Natural killer cell (primary cell): Measurements from ENCODE around the gene GTF3A. TPM values are rescaled to one million over a fixed set of nuclear protein-coding genes. Genes with fewer than 3 reads are reported as not detected.

Source experiments
- ATAC-seq, 3 donors: fragments of 150-1000 bp in 2 of 3; fragments of 200-7000 bp in 1 of 3; cut with Tn5 transposase; 1 replicate in 1 of 3; 2 replicates in 2 of 3; pipeline ENCODE4 v1.10.0; 2021; ENCODE audit warnings: mild to moderate bottlenecking in 2 of 3, moderate library complexity in 2 of 3
- DNase-seq, 2 donors: peaks; one replicate each; pipeline versions ENCODE4 v3.0.0 to v3.0.0-alpha.2; 2013 to 2021; ENCODE audit warnings: mixed read lengths in 1 of 2
- H3K27ac ChIP-seq: one replicate; pipeline ENCODE4 v1.5.1; 2013; ENCODE audit warnings: mild to moderate bottlenecking, low read length
- H3K27me3 ChIP-seq: one replicate; pipeline ENCODE4 v1.6.1; 2013; ENCODE audit warnings: low read length; ENCODE audit not compliant: control insufficient read depth, insufficient read depth
- H3K36me3 ChIP-seq: one replicate; pipeline ENCODE4 v1.6.1; 2013; ENCODE audit warnings: low read length; ENCODE audit not compliant: control insufficient read depth, insufficient read depth
- H3K4me1 ChIP-seq: one replicate; pipeline ENCODE4 v1.6.1; 2013; ENCODE audit warnings: low read length; ENCODE audit not compliant: control insufficient read depth, insufficient read depth
- H3K4me3 ChIP-seq: one replicate; pipeline ENCODE4 v1.5.1; 2013; ENCODE audit warnings: low read length
- H3K9me3 ChIP-seq: one replicate; pipeline ENCODE4 v1.6.1; 2013; ENCODE audit warnings: low read length; ENCODE audit not compliant: control insufficient read depth, insufficient read depth
- H3K27ac Mint-ChIP-seq, 2 donors: one replicate each; pipeline ENCODE4 v1.8.0; 2022; ENCODE audit warnings: mild to moderate bottlenecking in 2 of 2, mixed read lengths in 2 of 2, moderate library complexity in 1 of 2
- H3K27me3 Mint-ChIP-seq, 2 donors: one replicate each; pipeline ENCODE4 v1.8.0; 2022; ENCODE audit warnings: low read depth in 2 of 2, mixed read lengths in 2 of 2
- H3K36me3 Mint-ChIP-seq: one replicate; pipeline ENCODE4 v1.8.0; 2022; ENCODE audit warnings: mixed read lengths
- H3K4me1 Mint-ChIP-seq, 2 donors: one replicate each; pipeline ENCODE4 v1.8.0; 2022; ENCODE audit warnings: mixed read lengths in 2 of 2
- H3K4me3 Mint-ChIP-seq: one replicate; pipeline ENCODE4 v1.8.0; 2022; ENCODE audit warnings: mild to moderate bottlenecking, moderate library complexity, mixed read lengths
- H3K9me3 Mint-ChIP-seq, 2 donors: one replicate each; pipeline ENCODE4 v1.8.0; 2022; ENCODE audit warnings: mixed read lengths in 2 of 2
- WGBS: methylation state at CpG from one replicate; pipeline ENCODE4 v1.1.7; 2013; ENCODE audit warnings: missing lambda C conversion rate; ENCODE audit not compliant: insufficient coverage; 5-methylcytosine and 5-hydroxymethylcytosine counted together
- intact Hi-C: fragments of 100-400 bp; cut with micrococcal nuclease; formaldehyde crosslinking; loops from one replicate; pipeline ENCODE4 v1.14.2; 2022
- total RNA-seq, 4 donors: library from RNA; stranded (reverse); fragments of 120-200 nt in 1 of 4; gene quantifications; one replicate each; pipeline versions ENCODE4 v1.2.3 to v1.2.4, GENCODE V29; 2013 to 2022
- TF ChIP-seq, protein P1 (sequence below): fragments of 200-600 bp; IDR thresholded peaks from one replicate; pipeline ENCODE4 v1.8.0; 2022; ENCODE audit warnings: antibody characterized with exemption

GTF3A gene
- total RNA-seq, 3 donors from 2014 or later (not counting 1 experiment from before 2014, with no cell fraction given), result 129 to 132 (median 130) TPM

DNA sequence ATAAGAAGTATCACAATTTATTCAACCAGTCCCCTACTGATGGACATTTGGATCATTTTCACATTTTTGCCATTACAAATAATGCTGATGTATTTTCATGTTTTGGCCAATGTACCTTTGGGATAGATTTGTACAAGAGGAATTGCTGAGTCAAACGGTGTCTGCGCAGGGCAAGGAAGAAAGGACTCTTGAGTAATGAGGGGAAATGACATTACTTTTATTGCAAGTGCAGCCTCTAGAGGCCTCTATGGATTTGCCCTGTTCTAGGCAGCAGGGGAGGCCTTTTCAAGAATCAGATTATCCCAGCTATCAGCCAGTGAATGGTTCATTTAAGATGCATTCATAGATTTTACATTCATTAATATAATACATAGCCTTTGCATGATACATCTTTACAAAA is 32.9 kb upstream of the GTF3A start:
- H3K4me1 ChIP-seq, result no peaks in the 10 kb centered on the region
- no peak for DNase-seq
- TF ChIP-seq, protein P1, sequence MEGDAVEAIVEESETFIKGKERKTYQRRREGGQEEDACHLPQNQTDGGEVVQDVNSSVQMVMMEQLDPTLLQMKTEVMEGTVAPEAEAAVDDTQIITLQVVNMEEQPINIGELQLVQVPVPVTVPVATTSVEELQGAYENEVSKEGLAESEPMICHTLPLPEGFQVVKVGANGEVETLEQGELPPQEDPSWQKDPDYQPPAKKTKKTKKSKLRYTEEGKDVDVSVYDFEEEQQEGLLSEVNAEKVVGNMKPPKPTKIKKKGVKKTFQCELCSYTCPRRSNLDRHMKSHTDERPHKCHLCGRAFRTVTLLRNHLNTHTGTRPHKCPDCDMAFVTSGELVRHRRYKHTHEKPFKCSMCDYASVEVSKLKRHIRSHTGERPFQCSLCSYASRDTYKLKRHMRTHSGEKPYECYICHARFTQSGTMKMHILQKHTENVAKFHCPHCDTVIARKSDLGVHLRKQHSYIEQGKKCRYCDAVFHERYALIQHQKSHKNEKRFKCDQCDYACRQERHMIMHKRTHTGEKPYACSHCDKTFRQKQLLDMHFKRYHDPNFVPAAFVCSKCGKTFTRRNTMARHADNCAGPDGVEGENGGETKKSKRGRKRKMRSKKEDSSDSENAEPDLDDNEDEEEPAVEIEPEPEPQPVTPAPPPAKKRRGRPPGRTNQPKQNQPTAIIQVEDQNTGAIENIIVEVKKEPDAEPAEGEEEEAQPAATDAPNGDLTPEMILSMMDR, result no peak
- Mint-ChIP-seq H3K9me3 (no peaks in the 10 kb centered on the region), H3K4me1 (no peaks in the 10 kb centered on the region), H3K4me3 (no peak overlapping the region), H3K36me3 (no peaks in the 10 kb centered on the region), H3K27me3 (peaks cover 8 to 12% of the 10 kb centered on the region in 2 donors), H3K27ac (no peak overlapping the region)
- no peak overlapping the region for H3K4me3 ChIP-seq
- H3K9me3 ChIP-seq, result no peaks in the 10 kb centered on the region
- no peaks in the 10 kb centered on the region for H3K36me3 ChIP-seq
- ATAC-seq, result no peak
- intact Hi-C loops, result no loop called here
- H3K27me3 ChIP-seq, result no peaks in the 10 kb centered on the region
- 35% methylated on average over 2 of the region's 2 CpGs for WGBS
- no peak overlapping the region for H3K27ac ChIP-seq

DNA sequence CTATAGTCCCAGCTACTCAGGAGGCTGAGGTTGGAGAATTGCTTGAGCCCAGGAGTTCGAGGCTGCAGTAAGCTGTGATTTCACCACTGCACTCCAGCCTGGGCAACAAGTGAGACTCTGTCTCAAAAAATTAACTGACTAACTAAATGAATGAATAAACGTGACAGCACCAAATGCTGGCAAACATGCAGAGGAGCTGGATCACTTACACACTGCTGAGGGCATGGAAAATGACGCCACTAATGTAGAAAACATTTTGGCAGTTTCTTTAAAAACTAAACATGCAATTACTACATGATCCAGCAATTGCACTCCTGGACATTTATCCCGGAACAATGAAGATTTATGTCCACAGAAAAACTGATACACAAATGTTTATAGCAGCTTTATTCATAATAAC is 31.3 kb upstream of the GTF3A start:
- intact Hi-C loops, result no loop called here
- TF ChIP-seq, protein P1, result no peak
- Mint-ChIP-seq H3K27ac (no peak overlapping the region), H3K27me3 (peaks cover 6 to 20% of the 10 kb centered on the region in 2 donors), H3K4me1 (no peaks in the 10 kb centered on the region), H3K9me3 (no peaks in the 10 kb centered on the region), H3K4me3 (no peak overlapping the region), H3K36me3 (no peaks in the 10 kb centered on the region)
- DNase-seq (no peak), ATAC-seq (no peak)
- no peaks in the 10 kb centered on the region for H3K36me3 ChIP-seq
- no peaks in the 10 kb centered on the region for H3K4me1 ChIP-seq
- H3K27me3 ChIP-seq, result no peaks in the 10 kb centered on the region
- H3K4me3 ChIP-seq, result no peak overlapping the region
- 90% methylated on average over 4 of the region's 4 CpGs for WGBS
- H3K27ac ChIP-seq, result no peak overlapping the region
- no peaks in the 10 kb centered on the region for H3K9me3 ChIP-seq

- Histone ChIP-seq H3K4me3 (no peak overlapping the region), H3K36me3 (no peaks in the 10 kb centered on the region), H3K27ac (no peak overlapping the region), H3K9me3 (no peaks in the 10 kb centered on the region), H3K27me3 (no peaks in the 10 kb centered on the region), H3K4me1 (no peaks in the 10 kb centered on the region)
- ATAC-seq (no peak), DNase-seq (no peak)
- WGBS, result 95% methylated on average over 13 of the region's 14 CpGs
- H3K4me1 Mint-ChIP-seq, result no peaks in the 10 kb centered on the region
- H3K36me3 Mint-ChIP-seq, result no peaks in the 10 kb centered on the region
- H3K4me3 Mint-ChIP-seq, result no peak overlapping the region
- TF ChIP-seq, protein P1, result no peak
- no peak overlapping the region for H3K27ac Mint-ChIP-seq
- no peaks in the 10 kb centered on the region for H3K9me3 Mint-ChIP-seq
- H3K27me3 Mint-ChIP-seq, result peaks cover 6 to 23% of the 10 kb centered on the region in 2 donors
- intact Hi-C loops, result no loop called here
Measured at GRCh38 chr13:27395007-27395510, 29.4 kb upstream of the GTF3A start.

- no peak overlapping the region for H3K27ac ChIP-seq
- H3K4me3 Mint-ChIP-seq, result no peak overlapping the region
- intact Hi-C loops, result no loop called here
- TF ChIP-seq, protein P1, result no peak
- peaks cover 2% of the 10 kb centered on the region for H3K4me1 ChIP-seq
- 85% methylated on average over 6 of the region's 7 CpGs for WGBS
- H3K9me3 Mint-ChIP-seq, result no peaks in the 10 kb centered on the region
- H3K36me3 ChIP-seq, result no peaks in the 10 kb centered on the region
- DNase-seq, result no peak
- H3K36me3 Mint-ChIP-seq, result no peaks in the 10 kb centered on the region
- no peak for ATAC-seq
- no peak overlapping the region for H3K27ac Mint-ChIP-seq
- H3K4me1 Mint-ChIP-seq, result no peaks in the 10 kb centered on the region
- H3K27me3 ChIP-seq, result no peaks in the 10 kb centered on the region
- H3K4me3 ChIP-seq, result no peak overlapping the region
- peaks cover 6 to 23% of the 10 kb centered on the region in 2 donors for H3K27me3 Mint-ChIP-seq
- no peaks in the 10 kb centered on the region for H3K9me3 ChIP-seq
Measured at GRCh38 chr13:27396252-27396846, 28.1 kb upstream of the GTF3A start.
